ENCODE measurements around the gene PTPRT.

GRCh38 chr20:42494290-42494689 lies 695.4 kb downstream of the PTPRT start:
- TF ChIP-seq POLR2AphosphoS5 (IDR thresholded peaks at IDR 0.05; ENCODE audit: low read depth, low read length) (no peak), CTCF (IDR thresholded peaks at IDR 0.05) (no peak), EZH2phosphoT487 (IDR thresholded peaks at IDR 0.05; ENCODE audit: borderline replicate concordance, low read depth) (no peak), RAD21 (IDR thresholded peaks at IDR 0.05; ENCODE audit: low read length) (no peak), JUND (IDR thresholded peaks at IDR 0.05) (no peak), REST (IDR thresholded peaks at IDR 0.05; ENCODE audit: low read depth, low read length) (no peak), FOXJ3 (CRISPR knock-in tag; IDR thresholded peaks at IDR 0.05) (no peak)

Measured in SK-N-SH (cell line).